Right atrium auricular region (tissue), 2 donors: ENCODE data around the gene CCDC6. TPM values are rescaled to one million over a fixed set of nuclear protein-coding genes. Genes with fewer than 3 reads are reported as not detected.

Source experiments
- DNase-seq: peaks from one replicate; pipeline ENCODE4 v3.0.0-alpha.2; 2019; ENCODE audit warnings: low spot score
- H3K27ac ChIP-seq, 2 donors: fragments of 200-600 bp; sonication (generic); 1 replicate in 1 of 2; 2 replicates in 1 of 2; pipeline ENCODE4 v1.5.1; 2016 to 2019
- H3K27me3 ChIP-seq, 2 donors: fragments of 200-600 bp; sonication (generic); one replicate each; pipeline versions ENCODE4 v1.5.1 to v1.6.0; 2017 to 2019
- H3K36me3 ChIP-seq: fragments of 200-600 bp; sonication (generic); one replicate; pipeline ENCODE4 v1.5.1; 2016
- H3K4me1 ChIP-seq, 2 donors: fragments of 200-600 bp; sonication (generic); one replicate each; pipeline versions ENCODE4 v1.5.1 to v1.6.0; 2017 to 2019
- H3K4me3 ChIP-seq, 2 donors: fragments of 200-600 bp; sonication (generic); 1 replicate in 1 of 2; 2 replicates in 1 of 2; pipeline ENCODE4 v1.5.1; 2017 to 2019; ENCODE audit warnings: mild to moderate bottlenecking in 1 of 2, moderate library complexity in 1 of 2
- H3K9me3 ChIP-seq, 2 donors: fragments of 200-600 bp; sonication (generic); one replicate each; pipeline ENCODE4 v1.5.1; 2019
- CTCF ChIP-seq, 2 donors: fragments of 200-600 bp; sonication (generic); IDR thresholded peaks; one replicate each; pipeline ENCODE4 v1.5.1; 2019; ENCODE audit warnings: antibody characterized with exemption in 2 of 2
- total RNA-seq, 2 donors: library from RNA; depleted of rRNA; stranded (reverse); fragments of >200 nt; gene quantifications; one replicate each; pipeline ENCODE4 v1.1.0, GENCODE V29; 2016

The CCDC6 gene
- total RNA-seq, 2 donors from 2014 or later, result 19.1 to 22.7 TPM

DNA sequence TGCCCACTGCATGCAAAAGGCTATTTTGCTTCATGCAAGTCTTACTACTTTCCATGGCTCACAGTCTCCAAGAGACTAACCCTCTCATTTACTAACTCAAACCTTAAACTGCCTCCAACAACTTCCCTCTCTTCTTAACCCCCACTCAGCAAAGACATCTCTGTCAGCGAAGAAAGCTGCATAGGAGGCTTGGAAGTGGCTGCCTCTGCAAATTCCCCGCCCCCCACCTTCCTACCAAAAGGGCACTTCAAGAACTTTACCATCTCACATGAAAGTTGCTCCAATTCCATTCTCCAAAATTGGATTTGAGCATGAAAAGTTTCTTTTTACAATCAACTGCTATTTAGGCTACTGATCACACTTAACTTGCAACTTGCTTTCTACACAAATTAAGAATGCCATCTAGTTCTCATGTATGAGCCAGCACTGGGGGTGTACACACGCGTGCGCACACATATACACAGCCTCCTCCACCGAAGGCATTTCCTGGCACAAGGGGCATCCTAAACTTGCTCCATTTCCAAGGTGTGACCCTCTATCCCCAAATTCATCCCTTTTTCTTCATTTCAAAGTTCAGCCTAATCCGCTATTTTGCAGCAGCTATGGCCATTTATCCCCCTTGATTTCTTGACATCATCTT lies 1.8 kb downstream of the CCDC6 start:
- H3K9me3 ChIP-seq, result no peaks in the 10 kb centered on the region
- no peaks in the 10 kb centered on the region for H3K36me3 ChIP-seq
- DNase-seq, result no peak
- no peaks in the 10 kb centered on the region for H3K27me3 ChIP-seq
- TF ChIP-seq CTCF (IDR thresholded peaks at IDR 0.05), result no peak
- peak overlapping the region; percentile 88 to 94 for H3K4me3 ChIP-seq
- peak overlapping the region; percentile 94 to 96 for H3K27ac ChIP-seq
- H3K4me1 ChIP-seq, result peaks cover 0 to 55% of the 10 kb centered on the region in 2 donors

DNA sequence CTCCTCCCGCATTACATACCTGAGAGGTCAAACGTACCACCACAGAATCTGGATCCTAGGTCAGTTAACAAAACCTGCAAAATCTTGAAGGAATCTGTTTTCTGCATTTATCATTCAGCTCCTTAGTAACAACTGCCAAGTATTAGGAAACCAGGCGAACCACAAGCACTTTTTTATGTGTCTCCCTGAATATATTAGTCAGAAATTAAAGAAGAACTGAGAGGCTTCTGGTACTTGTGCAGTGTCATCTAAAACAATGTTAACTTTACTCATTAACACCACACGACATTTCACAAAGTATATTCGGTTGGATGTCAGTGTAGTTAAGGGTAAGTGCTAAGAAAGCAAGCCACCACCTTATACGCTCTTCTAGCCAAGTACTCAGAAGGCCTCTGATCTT lies 2.5 kb downstream of the CCDC6 start:
- Histone ChIP-seq H3K4me3 (peak overlapping the region in 1 of 2 donors; percentile 94), H3K27me3 (no peaks in the 10 kb centered on the region), H3K4me1 (peaks cover 0 to 58% of the 10 kb centered on the region in 2 donors), H3K36me3 (no peaks in the 10 kb centered on the region), H3K9me3 (no peaks in the 10 kb centered on the region), H3K27ac (no peak overlapping the region)
- no peak for TF ChIP-seq CTCF (IDR thresholded peaks at IDR 0.05)
- DNase-seq, result no peak

DNA sequence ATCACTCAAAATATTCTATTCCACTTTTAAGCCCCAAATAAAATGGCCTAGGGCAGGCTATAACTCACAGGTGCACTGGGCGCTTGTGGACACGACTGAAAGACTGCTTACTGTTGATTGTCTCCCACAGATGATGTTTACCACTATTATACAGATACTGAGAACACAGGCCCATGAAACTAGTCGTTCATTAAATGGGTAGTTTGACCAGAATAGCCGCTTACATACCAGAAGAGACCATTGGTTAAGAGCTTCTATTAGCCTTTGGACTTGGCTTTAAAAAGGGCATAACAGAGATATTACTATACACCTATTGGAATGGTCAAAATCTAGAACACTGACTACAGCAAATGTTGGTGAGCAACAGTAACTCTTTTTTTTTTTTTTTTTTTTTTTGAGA lies 4.3 kb downstream of the CCDC6 start:
- H3K4me1 ChIP-seq, result peaks cover 0 to 60% of the 10 kb centered on the region in 2 donors
- no peak for DNase-seq
- H3K9me3 ChIP-seq, result no peaks in the 10 kb centered on the region
- H3K36me3 ChIP-seq, result no peaks in the 10 kb centered on the region
- H3K27me3 ChIP-seq, result no peaks in the 10 kb centered on the region
- no peak overlapping the region for H3K4me3 ChIP-seq
- H3K27ac ChIP-seq, result no peak overlapping the region
- no peak for TF ChIP-seq CTCF (IDR thresholded peaks at IDR 0.05)

- Histone ChIP-seq H3K9me3 (no peaks in the 10 kb centered on the region), H3K36me3 (no peaks in the 10 kb centered on the region), H3K27ac (no peak overlapping the region), H3K4me3 (no peak overlapping the region), H3K4me1 (peaks cover 0 to 63% of the 10 kb centered on the region in 2 donors), H3K27me3 (no peaks in the 10 kb centered on the region)
- no peak for DNase-seq
- TF ChIP-seq CTCF (IDR thresholded peaks at IDR 0.05), result no peak
Observed at GRCh38 chr10:59901470-59901869, 4.9 kb downstream of the CCDC6 start.

DNA sequence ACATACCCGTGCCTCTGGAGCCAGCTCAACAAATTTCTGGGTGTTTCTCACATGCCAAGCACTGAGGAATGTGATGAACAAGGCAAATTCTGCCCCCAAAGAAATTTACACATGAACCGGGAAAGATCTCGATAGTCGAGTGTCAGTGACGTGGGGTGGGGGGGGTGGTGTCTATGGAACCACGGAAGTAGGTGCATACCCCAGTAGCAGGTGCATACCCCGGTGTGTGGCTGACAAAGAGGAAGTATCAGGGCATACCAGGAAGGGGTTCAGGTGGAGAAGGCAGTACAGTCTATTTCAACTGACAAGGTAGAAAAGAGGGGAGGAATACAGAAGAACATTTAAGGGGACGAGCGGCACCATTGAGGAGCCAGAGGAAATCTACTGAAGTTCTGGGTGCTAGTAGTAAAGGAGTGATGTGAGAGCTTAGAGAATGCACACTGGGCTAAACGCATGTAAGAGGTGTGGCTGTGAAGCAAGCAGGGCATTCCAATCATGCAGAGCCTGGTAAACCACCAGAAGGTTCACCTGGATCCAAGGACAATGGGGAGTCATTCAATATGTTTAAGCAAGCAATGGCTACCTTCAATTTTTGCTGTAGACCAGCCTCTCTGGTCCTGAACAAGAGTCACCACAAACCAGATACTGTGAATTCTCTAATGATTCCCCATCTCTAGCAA lies 6.2 kb downstream of the CCDC6 start:
- Histone ChIP-seq H3K27ac (no peak overlapping the region), H3K4me3 (no peak overlapping the region), H3K4me1 (peaks cover 0 to 76% of the 10 kb centered on the region in 2 donors), H3K9me3 (no peaks in the 10 kb centered on the region), H3K27me3 (no peaks in the 10 kb centered on the region), H3K36me3 (no peaks in the 10 kb centered on the region)
- no peak for TF ChIP-seq CTCF (IDR thresholded peaks at IDR 0.05)
- DNase-seq, result no peak
